Lung microvascular endothelial cell (primary cell): ENCODE results near the gene LTF. TPM values are rescaled to one million over a fixed set of nuclear protein-coding genes. Genes with fewer than 3 reads are reported as not detected.

Experiments
- DNase-seq, 2 donors: peaks; one replicate each; pipeline versions ENCODE4 v3.0.0 to v3.0.0-alpha.2; 2010; ENCODE audit warnings: low read depth in 2 of 2
- total RNA-seq: library from RNA; depleted of rRNA; stranded (reverse); fragments of >200 nt; gene quantifications from 2 replicates; pipeline ENCODE4 v1.2.1, GENCODE V29; 2014

LTF gene
- total RNA-seq, 1 donor from 2014 or later: under 0.01 TPM

- DNase-seq: no peak
Observed at GRCh38 chr3:46491089-46492070, 26.7 kb upstream of the LTF start.

GRCh38 chr3:46490338-46491084, 25.8 kb upstream of the LTF start:
- DNase-seq: peak in 1 of 2 donors; percentile 23

GRCh38 chr3:46489875-46490274, 25.2 kb upstream of the LTF start:
- peak in 1 of 2 donors; percentile 16 for DNase-seq

- DNase-seq: no peak
Observed at GRCh38 chr3:46489381-46489780, 24.7 kb upstream of the LTF start.

DNA sequence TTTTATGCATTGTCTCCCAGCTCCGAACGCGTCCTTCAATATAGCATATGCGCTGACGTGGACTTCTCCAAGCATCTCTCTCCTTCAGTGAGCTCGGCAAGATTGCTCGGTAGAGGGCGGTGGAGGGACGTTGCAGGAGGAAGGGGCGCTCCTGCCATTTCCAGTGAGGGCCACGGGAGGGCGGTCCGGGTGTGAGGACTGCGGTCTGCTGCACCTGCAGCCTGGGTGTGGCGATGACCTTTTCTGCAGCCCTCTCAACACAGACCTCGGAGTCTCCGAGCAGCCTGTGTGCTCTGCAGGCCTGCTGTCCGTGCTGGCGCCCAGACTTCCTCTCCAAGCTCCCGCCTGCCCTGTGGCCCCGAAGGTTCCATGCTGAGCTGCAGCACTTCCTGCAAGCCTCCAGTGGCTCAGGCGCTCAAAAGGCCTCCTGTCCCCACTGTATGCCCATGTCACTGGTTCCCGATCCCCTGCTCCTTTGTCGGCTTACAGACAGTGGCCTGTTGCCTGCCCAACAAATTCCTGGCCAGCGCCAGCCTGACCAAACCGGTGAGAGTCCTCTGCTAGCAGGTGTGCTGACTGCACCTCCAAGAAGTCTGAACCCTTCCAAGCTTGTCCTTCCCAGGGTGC, 24.1 kb upstream of the LTF start:
- DNase-seq: peak; percentile 86 to 89

GRCh38 chr3:46485779-46486175, 21.1 kb upstream of the LTF start:
- DNase-seq: no peak

DNA sequence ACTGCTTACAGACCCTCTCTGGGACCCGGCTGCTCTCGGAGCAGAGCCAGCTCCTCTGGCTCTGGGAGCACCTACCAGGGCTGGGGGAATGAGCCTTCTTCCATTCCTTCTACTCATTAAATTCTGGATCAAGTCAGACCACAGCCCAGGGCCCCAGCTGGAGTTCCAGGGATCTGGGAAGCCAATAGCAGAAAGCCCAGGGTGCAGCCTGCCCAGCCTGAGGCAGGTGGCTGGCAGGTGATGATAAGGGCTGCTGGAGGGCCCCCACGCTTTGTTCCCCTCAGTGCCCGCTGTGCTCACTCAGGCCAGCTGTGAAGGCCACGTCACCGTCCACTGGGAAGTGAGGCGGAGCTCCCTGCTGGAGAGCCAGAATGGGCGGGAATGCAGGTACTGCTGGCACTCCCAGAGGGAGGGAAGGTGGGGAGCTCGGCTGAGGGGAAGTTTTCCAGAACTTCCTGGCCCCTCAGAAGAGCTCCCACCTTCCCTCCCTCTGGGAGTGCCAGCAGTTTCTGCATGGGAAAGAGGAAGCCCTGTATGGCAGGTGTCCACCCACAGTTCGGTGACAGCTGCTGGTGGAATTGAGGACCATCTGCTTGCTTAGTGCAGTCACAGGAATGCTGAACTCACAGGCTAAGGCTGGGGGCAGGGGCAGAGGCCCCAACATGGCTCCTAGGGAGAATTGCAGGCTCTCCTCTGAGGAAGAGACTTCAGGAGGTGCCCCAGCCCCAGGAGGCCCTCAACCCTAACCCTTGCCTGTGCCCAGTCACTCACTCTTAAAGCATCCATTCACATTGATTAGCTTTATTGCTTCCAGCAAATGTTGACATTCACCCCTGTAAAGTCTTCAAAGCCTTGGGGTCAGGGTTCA, 20.4 kb upstream of the LTF start:
- DNase-seq: no peak

- DNase-seq: no peak
Observed at GRCh38 chr3:46484388-46484787, 19.7 kb upstream of the LTF start.

DNA sequence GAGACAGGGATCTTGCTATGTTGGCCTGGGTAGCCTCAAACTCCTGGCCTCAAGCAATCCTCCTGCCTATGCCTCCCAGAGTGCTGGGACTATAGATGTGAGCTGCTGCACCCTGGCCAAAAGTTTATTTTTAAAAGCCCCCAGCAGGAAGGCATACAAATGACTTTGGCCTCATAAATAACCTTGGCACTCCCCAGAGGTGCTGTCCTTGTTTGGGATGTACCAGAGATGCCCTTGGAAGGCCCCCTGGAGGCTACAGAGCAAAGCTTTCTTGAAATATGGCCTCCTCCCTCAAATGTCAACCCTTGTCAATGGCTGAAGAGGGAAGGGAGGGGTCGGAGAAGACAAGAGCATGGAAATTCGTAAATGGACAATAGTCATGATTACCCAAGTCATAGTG, 19.1 kb upstream of the LTF start:
- no peak for DNase-seq

DNA sequence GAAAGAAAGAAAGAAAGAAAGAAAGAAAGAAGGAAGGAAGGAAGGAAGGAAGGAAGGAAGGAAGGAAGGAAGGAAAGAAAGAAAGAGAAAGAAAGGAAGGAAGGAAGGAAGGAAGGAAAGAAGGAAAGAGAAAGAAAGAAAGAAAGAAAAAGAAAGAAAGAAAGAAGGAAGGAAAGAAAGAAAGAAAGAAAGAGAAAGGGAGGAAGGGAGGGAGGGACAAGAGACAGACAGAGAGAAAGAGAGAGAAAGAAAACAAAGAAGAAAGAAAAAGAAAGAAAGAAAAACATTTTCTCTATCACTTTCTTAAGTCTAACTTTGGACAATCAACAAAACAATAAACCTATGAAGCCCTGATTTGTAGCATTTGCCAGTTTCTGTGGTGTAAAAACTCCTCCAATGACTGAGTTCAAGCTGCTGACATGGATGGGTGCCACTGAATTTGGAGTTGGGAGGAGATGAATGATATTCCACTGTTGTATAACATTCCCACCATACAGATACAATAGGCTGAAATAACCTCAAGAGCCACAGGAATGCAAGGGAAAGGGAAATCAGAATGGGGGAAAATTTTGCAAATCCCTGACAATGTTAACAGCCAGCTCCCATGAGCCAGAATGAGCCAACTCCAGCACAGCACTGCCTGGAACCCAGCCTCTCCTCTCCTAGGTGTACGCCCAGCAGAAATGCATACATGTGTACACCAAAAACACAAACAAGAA, 18.1 kb upstream of the LTF start:
- DNase-seq: no peak

- DNase-seq: no peak
Observed at GRCh38 chr3:46481636-46482035, 16.9 kb upstream of the LTF start.

GRCh38 chr3:46480491-46481195, 15.9 kb upstream of the LTF start:
- no peak for DNase-seq

DNA sequence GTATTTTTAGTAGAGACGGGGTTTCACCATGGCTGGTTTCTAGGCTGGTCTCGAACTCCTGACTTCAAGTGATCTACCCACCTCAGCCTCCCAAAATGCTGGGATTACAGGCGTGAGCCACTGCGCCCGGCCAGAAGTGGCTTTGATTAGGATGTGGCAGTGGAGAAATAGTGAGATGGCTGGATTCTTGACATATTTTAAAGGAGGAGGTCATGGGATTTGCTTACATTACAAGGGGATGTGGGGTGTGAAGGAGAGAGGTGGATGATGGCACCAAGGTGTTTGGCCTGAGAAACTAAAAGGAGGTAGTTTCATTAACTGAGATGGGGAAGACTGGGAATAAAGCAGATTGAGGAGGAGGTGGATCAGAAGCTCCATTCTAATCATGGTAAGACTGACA, 15.0 kb upstream of the LTF start:
- no peak for DNase-seq

DNA sequence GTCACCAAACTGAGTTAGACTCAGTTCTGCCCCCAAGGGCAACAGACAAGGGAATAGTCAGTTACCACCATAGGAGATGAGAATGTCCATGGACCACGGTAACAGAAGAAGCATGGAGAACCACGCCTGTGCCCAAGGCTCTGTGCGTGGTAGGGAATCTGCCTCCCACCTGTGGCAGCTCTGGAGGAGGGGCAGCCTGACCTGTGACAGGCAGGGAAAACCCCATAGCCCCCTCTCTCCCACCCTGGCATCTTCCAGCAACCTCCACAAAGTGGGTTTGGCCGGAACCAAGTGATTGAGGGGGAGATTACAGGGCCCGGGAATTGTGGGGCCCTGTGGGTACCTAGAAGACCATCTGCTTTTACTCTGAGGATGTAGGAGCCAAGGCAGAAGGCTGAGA, 14.3 kb upstream of the LTF start:
- no peak for DNase-seq

GRCh38 chr3:46478341-46478740, 13.6 kb upstream of the LTF start:
- no peak for DNase-seq

- DNase-seq: no peak
Observed at GRCh38 chr3:46477756-46478155, 13.1 kb upstream of the LTF start.

GRCh38 chr3:46477145-46477544, 12.4 kb upstream of the LTF start:
- DNase-seq: no peak

DNA sequence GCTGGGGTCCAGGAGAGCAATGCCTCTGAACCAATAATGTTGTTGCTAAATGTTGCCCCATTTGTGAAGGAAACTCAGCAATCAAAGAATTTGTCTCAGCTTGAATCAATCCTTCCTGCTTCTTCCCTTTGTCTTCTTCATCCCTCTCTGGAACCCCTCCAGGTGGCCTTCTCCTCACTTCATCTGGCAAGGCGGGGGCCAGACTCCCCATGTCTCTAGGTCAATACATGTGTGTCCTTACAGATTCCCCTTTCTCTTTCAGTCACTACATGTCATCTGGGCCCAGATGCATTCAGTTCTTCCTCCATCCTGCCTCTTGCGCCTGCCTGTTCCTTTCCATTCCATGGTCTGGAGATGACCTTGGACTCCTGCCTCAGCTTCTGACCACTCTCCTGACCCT, 8.0 kb upstream of the LTF start:
- no peak for DNase-seq

DNA sequence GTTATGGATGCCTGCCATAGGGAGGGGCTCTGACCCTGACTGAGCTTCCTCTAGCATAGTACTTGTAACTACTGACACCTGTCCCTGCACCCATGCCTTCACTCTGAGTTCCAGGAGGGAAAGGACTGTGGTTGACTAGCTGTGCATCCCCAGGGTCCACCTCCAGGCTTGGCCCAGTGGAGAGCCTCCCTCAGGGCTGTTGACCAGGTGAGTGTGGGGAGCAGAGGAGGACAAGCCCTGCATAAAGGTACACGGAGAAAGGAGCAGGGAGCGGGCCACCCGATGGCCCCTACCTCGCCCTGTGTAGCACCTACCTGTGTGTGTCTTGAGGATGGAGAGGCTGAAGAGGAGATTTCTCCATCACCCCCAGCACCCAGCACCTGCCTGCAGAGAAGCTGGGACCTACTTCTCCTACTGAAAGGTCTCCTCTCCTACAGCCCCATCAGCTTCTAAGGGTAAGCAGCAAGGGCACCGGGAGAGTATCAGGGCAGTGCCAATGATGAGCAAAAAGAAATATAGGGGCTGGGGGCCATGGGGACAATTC, 6.7 kb upstream of the LTF start:
- no peak for DNase-seq

- DNase-seq: no peak
Observed at GRCh38 chr3:46470831-46471230, 6.1 kb upstream of the LTF start.
